Thyroid gland (tissue), 4 donors: ENCODE data around the gene E4F1.

Experiments
- POLR2A ChIP-seq, 2 donors: fragments of 450-650 bp; IDR thresholded peaks; one replicate each; pipeline ENCODE4 v1.6.1; 2017; ENCODE audit warnings: antibody characterized with exemption in 2 of 2, mild to moderate bottlenecking in 2 of 2, moderate library complexity in 1 of 2
- TF ChIP-seq, protein P1 (sequence below), 6 experiments: fragments of 200-600 bp in 3 of 6; fragments of 450-650 bp in 3 of 6; sonication (generic) in 3 of 6; IDR thresholded peaks; one replicate each; pipeline ENCODE4 v1.5.1; 2016 to 2019; ENCODE audit warnings: antibody characterized with exemption in 6 of 6, mild to moderate bottlenecking in 2 of 6, inconsistent platforms in 1 of 6, moderate library complexity in 1 of 6

DNA sequence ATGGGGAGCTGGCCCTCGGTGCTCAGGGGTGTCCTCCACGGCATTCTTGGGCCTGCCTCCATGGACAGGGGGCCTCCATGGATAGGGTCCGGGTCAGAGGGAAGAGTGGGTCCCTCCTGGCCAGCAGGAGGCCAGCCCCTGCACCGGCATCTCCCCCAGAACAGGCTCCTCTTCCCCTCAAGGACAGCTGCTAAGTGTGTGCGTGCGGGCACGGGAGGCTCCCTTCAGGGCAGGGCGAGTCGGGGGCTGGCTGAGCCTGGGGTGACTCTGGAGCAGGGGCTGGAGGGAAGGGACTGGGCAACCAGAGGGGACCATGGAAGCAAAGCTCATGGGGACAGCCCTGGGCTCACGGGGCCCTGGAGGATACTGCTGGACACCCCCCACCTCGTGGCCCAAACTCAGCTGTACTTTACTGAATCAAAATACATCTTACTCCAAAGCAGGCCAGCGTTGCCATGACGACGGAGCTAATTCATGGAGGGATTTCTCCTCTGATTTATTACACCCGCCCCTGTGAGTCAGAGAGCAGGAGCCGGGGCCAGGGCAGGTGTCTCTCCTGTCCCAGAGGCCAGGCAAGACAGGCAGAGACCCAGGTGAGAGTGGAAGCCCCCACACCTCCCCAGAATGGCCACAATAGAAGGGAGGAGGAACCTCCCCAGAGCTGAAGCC lies 29.1 kb upstream of the E4F1 start:
- TF ChIP-seq, protein P1, sequence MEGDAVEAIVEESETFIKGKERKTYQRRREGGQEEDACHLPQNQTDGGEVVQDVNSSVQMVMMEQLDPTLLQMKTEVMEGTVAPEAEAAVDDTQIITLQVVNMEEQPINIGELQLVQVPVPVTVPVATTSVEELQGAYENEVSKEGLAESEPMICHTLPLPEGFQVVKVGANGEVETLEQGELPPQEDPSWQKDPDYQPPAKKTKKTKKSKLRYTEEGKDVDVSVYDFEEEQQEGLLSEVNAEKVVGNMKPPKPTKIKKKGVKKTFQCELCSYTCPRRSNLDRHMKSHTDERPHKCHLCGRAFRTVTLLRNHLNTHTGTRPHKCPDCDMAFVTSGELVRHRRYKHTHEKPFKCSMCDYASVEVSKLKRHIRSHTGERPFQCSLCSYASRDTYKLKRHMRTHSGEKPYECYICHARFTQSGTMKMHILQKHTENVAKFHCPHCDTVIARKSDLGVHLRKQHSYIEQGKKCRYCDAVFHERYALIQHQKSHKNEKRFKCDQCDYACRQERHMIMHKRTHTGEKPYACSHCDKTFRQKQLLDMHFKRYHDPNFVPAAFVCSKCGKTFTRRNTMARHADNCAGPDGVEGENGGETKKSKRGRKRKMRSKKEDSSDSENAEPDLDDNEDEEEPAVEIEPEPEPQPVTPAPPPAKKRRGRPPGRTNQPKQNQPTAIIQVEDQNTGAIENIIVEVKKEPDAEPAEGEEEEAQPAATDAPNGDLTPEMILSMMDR (IDR thresholded peaks at IDR 0.05) = no peak
- no peak for TF ChIP-seq POLR2A (IDR thresholded peaks at IDR 0.05)
